ENCODE measurements around the gene FTL. TPM values are rescaled to one million over a fixed set of nuclear protein-coding genes. Genes with fewer than 3 reads are reported as not detected.

The FTL gene
- total RNA-seq, 4 donors from 2014 or later, result 472 to 2,968 (median 1,570) TPM

- Histone ChIP-seq H3K9me3 (no peaks in the 10 kb centered on the region), H3K4me3 (no peak overlapping the region), H3K27ac (peak overlapping the region; percentile 97 to 99), H3K27me3 (no peaks in the 10 kb centered on the region), H3K4me1 (peaks cover 0 to 22% of the 10 kb centered on the region in 2 donors), H3K36me3 (no peaks in the 10 kb centered on the region)
- no peak for DNase-seq
- TF ChIP-seq POLR2A (IDR thresholded peaks at IDR 0.05) (no peak), CTCF (IDR thresholded peaks at IDR 0.05) (no peak)
- intact Hi-C loops (cut with DNase I; ENCODE audit: low total_unique reads), result loop anchor here (10.0 kb wide), 1 partner anchor 67 kb away; the partner anchor contains the start of gene TULP2
Observed at GRCh38 chr19:48962029-48962848, 2.9 kb upstream of the FTL start.

- Histone ChIP-seq H3K36me3 (no peaks in the 10 kb centered on the region), H3K9me3 (no peaks in the 10 kb centered on the region), H3K27ac (peak overlapping the region; percentile 97 to 99), H3K27me3 (no peaks in the 10 kb centered on the region), H3K4me1 (peaks cover 0 to 23% of the 10 kb centered on the region in 2 donors), H3K4me3 (no peak overlapping the region)
- intact Hi-C loops (cut with DNase I; ENCODE audit: low total_unique reads), result loop anchor here (10.0 kb wide), 1 partner anchor 68 kb away; the partner anchor contains the start of gene TULP2
- TF ChIP-seq POLR2A (IDR thresholded peaks at IDR 0.05) (no peak), CTCF (IDR thresholded peaks at IDR 0.05) (no peak)
- no peak for DNase-seq
Observed at GRCh38 chr19:48962849-48963165, 2.3 kb upstream of the FTL start.

- Histone ChIP-seq H3K36me3 (no peaks in the 10 kb centered on the region), H3K4me3 (peak overlapping the region; percentile 12 to 77), H3K27me3 (no peaks in the 10 kb centered on the region), H3K9me3 (no peaks in the 10 kb centered on the region), H3K4me1 (peaks cover 0 to 23% of the 10 kb centered on the region in 2 donors), H3K27ac (peak overlapping the region; percentile 97 to 99)
- peak; percentile 84 to 87 for DNase-seq
- intact Hi-C loops (cut with DNase I; ENCODE audit: low total_unique reads), result loop anchor here (10.0 kb wide), 1 partner anchor 69 kb away; the partner anchor contains the start of gene TULP2
- TF ChIP-seq POLR2A (IDR thresholded peaks at IDR 0.05) (peak; percentile 39 to 68), CTCF (IDR thresholded peaks at IDR 0.05) (no peak)
Observed at GRCh38 chr19:48963371-48964204, 1.5 kb upstream of the FTL start.

GRCh38 chr19:48964205-48965039, 687 bp upstream of the FTL start:
- H3K27ac ChIP-seq, result peak overlapping the region; percentile 97 to 99
- H3K4me3 ChIP-seq, result peak overlapping the region; percentile 77 to 81
- intact Hi-C loops (cut with DNase I; ENCODE audit: low total_unique reads), result loop anchor here (10.0 kb wide), 1 partner anchor 70 kb away; the partner anchor contains the start of gene TULP2
- no peaks in the 10 kb centered on the region for H3K36me3 ChIP-seq
- TF ChIP-seq POLR2A (IDR thresholded peaks at IDR 0.05), result no peak
- TF ChIP-seq CTCF (IDR thresholded peaks at IDR 0.05), result no peak
- no peak for DNase-seq
- peaks cover 0 to 23% of the 10 kb centered on the region in 2 donors for H3K4me1 ChIP-seq
- H3K27me3 ChIP-seq, result no peaks in the 10 kb centered on the region
- H3K9me3 ChIP-seq, result no peaks in the 10 kb centered on the region

Measured in uterus (tissue), 4 donors.